ENCODE measurements around the gene CTDP1.
"Not testable (repeated sequence)": the region's sequence is repeated elsewhere in the genome, so short reads cannot be mapped to it uniquely, and the experiment has no call there.

CTDP1 gene

DNA sequence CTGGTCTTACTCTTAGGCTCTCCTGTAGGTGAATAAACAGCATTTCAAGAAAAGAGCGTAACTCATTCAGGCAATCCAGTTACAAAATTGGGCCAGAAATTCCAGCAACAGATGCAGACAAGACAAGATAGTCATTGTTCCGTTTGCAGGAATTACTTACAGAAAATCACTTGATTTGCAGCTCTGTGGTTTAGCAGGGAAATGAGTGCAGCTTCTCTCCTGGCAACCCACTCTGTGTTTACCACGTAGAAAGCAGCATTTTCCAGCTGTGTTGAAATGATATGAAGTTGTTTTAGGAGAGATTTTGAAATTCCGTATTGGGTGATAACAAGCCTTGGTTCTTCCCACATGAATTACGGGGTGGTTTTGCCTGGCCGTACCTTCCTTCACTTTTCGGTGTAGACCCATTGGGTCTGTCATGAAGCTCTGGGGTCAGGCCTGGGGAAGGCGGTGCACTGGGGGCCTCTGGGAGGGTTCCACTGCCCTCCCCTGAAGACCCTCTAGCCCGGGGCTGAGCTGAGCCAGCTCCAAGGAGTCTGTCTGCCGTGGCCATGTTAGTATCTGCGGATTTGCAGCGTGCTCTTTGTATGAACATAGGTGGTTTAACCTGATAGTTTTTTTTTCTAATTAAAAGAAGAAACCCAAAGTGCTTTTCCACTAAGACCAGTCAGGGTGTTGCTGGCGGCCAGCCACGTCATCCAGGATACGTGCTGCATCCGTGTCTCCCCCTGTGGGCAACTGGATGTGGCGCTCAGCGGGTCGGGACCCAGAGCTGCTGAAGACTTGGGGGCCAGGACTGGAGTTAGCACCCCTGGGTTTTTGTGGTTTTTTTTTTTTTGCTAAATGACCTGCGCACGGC, 59.2 kb downstream of the CTDP1 start:
- DNase-seq, result peak in 1 of 56 donors; percentile 11

- no peak for DNase-seq
Measured at GRCh38 chr18:79739440-79739778, 59.8 kb downstream of the CTDP1 start.

DNA sequence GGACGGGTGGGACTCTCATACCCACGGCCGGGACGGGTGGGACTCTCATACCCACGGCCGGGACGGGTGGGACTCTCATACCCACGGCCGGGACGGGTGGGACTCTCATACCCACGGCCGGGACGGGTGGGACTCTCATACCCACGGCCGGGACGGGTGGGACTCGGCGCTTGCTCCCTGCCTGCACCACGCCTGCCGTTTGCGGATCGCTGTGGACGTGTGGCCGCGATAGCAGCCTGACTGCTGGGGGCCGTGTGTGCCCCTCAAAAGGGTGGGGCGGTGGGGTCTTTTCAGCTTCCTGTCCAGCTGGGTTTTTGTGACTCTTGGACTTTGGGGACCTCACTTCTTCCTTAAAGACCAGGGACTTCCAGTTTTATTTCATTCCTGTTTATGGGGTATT, 60.4 kb downstream of the CTDP1 start:
- DNase-seq, result not testable (repeated sequence)

- DNase-seq, result peak in 3 of 56 donors; percentile 6 to 30 (median 25)
Measured at GRCh38 chr18:79740521-79741361, 61.1 kb downstream of the CTDP1 start.

- no peak for DNase-seq
Measured at GRCh38 chr18:79741362-79741700, 61.7 kb downstream of the CTDP1 start.

- no peak for DNase-seq
Measured at GRCh38 chr18:79742076-79742475, 62.5 kb downstream of the CTDP1 start.

GRCh38 chr18:79744625-79745024, 65.0 kb downstream of the CTDP1 start:
- no peak for DNase-seq

DNA sequence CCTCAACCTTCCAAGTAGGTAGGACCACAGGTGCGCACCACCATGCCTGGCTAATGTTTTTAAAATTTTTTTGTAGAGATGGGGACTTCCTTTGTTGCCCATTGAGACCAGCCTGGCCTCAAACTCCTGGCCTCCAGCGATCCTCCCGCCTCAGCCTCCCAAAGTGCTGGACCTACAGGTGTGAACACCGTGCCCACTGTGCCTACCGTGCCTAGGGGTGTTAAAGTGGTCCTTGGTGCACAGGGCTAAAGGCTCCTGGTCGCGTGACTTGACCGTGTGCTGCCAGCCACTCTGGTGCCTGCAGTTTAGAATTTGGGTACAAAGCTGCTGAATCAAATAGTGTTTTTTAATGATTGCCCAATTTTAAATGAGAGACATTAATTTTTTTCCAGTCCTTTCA, 67.1 kb downstream of the CTDP1 start:
- DNase-seq, result no peak

GRCh38 chr18:79747156-79747845, 67.7 kb downstream of the CTDP1 start:
- DNase-seq, result no peak

DNA sequence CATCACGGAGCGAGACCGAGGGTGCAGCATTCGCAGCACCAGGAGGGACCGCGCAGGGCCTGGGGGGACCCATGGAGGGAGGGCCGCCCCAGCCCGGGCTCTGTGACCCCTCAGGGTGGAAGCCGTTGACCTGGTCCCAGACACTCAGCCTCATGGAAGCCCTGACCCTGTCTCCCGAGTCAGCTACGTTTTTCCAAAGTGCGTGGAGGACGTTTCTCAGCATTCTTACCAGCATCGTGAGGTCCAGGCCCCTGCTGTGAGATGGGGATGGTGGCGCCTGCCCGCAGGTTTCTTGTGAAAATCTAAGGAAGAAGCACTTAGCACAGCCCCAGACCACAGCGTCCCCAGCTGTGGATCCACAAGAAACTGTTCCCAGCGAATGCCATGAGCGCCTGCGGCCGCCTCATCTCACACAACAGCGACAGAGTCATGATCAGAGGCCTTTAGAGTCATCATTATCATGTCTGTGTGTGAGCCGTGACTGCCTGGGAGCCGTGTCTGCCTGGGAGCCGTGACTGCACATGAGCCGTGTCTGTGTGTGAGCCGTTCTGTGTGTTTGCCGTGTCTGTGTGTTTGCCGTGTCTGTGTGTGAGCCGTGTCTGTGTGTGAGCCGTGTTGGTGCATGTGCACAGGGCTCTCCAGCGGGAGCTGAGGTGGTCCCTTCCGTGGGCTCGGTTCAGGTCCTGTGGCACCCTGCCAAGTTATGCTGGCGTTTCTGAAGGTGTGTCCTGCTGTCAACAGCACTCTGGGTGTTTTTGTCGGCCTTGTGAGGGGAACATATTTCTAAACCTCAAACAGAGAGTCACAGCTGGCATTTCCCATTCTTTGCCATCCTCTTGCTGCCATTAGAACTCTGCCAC, 68.9 kb downstream of the CTDP1 start:
- no peak for DNase-seq

DNA sequence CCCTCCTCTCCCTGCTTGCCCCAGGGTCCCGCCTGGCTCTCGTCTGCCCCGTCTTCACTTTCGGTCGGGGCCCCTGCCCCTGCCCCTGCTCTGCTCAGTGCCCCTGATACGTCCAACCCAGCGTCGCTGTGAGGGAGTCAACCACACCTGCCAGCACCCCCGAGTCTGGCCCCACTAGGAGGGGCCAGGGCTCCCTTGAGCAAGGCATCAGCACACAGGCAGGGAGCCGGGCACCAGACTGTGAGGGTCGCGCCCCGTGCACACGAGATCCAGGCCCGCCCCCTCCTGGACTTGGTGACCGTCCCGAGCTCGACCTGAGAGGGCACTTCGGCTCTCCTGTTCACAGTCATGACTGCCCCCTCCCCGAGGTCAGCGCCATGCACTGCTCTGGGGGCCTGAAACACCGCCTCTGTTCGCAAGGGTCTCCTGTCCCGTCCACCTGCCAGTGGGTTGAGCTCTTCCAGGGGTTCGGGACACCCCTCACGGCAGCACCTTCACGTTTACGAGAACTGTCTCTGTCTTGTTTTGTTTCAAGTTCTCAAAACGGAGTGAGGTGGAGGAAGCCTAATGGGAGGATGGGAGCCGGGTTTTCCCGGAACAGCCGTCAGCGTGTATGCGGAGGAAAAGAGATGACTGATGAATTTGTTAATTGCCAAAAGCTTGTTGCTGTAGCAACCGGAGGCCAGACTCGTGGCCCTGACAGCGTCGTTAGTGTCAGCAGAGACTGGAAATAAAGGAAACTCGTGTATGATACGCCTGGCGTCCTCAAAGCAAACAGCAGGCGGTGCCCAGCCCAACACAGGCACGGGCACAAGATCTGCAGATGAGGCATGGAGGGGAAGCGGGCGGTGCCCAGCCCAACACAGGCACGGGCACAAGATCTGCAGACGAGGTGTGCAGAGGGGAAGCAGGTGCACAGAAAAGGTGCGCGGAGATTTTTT, 69.9 kb downstream of the CTDP1 start:
- peak in 27 of 56 donors; percentile 11 to 74 (median 43) for DNase-seq

DNA sequence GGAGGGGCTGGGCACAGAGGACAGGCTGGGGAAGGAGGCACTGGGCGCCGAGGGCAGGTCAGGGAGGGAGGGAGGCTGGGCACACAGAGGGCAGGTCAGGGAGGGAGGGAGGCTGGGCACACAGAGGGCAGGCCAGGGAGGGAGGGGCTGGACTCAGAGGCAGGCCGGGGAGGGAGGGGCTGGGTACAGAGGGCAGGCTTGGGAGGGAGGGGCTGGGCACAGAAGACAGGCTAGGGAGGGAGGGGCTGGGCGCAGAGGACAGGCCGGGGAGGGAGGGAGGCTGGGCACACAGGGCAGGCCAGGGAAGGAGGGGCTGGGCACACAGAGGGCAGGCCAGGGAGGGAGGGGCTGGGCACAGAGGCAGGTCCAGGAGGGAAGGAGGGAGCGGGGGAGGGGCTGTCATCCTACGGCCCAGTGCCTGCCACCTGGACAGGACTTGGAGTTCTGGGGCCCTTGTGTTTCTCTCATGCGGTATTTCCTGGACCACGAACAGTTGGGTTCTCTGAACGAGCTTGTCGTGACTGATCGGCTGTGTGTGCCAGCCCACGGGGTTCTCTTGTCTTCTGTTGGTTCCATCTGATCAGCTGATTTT, 71.5 kb downstream of the CTDP1 start:
- peak in 14 of 56 donors; percentile 14 to 64 (median 34) for DNase-seq

DNA sequence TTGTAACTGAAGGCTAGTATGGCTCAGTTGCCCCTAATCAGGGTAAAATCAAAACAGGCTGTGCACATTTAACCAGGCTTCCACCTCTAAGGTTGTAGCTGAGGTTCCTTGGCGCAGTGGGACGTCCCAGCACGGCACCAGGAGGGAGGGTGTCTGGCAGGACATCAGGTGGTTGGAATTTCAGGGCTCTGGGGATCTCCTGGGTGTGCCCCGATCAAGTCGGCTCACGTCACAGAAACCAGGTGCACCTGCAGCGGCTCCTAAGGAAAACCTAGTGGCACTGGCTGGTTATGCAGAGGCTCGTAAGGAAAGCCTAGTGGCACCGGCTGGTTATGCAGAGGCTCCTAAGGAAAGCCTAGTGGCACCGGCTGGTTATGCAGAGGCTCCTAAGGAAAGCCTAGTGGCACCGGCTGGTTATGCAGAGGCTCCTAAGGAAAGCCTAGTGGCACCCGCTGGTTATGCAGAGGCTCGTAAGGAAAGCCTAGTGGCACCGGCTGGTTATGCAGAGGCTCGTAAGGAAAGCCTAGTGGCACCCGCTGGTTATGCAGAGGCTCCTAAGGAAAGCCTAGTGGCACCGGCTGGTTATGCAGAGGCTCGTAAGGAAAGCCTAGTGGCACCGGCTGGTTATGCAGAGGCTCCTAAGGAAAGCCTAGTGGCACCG, 72.4 kb downstream of the CTDP1 start:
- not testable (repeated sequence) for DNase-seq

DNA sequence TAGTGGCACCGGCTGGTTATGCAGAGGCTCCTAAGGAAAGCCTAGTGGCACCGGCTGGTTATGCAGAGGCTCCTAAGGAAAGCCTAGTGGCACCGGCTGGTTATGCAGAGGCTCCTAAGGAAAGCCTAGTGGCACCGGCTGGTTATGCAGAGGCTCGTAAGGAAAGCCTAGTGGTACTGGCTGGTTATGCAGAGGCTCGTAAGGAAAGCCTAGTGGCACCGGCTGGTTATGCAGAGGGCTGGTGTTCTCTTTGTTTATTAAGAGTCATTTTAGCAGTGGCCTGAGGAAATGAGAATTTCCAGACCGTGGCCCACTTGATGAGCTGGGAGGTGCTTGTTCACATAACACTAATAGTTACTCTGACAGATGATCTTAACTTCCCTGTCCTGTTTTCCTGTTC, 73.3 kb downstream of the CTDP1 start:
- DNase-seq, result not testable (repeated sequence)

GRCh38 chr18:79753391-79753851, 73.8 kb downstream of the CTDP1 start:
- DNase-seq, result no peak

DNA sequence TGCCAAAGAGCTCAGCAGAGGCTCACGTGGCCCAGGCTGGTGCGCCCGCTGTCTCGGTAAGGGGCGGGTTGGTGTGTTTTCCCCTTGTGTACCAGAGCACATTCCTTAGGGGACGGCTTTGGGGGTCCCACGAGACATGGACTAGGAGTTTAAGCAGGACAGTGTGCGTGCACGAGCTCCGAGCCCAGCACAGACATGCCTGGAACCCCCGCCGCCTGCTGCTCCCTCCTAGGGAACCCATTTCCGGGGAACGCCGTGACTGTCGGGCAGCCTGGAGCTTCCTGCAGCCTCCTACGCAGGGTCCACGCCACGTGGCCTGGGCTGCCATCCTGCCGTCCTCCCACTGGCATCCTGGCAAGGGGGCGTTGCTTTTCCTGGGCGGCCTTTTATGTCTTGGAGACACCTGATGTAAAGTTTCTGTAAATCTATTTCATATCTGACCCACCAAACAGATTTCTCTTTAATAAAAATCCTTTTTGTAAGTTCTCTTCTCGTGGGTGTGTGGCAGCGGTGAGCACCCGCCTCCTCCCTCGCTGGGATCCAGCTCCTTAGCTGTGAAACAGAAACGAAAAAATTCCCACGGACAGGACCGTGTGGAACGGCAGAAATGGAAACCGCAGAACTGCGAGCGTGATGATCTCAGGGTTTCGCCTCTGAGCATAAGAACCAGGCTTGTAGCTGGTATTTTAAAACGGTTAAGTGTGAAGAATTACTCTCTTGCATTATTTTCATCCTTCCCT, 74.6 kb downstream of the CTDP1 start:
- peak in 2 of 56 donors; percentile 22 to 27 for DNase-seq

GRCh38 chr18:79754831-79755351, 75.3 kb downstream of the CTDP1 start:
- DNase-seq, result no peak

Data from amygdala (tissue), 56 donors.